Endothelial cell of umbilical vein (primary cell): ENCODE results near the gene OR52E6.

Source experiments
- EZH2 ChIP-seq: IDR thresholded peaks from 2 replicates; pipeline ENCODE4 v1.6.1; 2012; ENCODE audit warnings: borderline replicate concordance, low read depth, mild to moderate bottlenecking, moderate library complexity, low read length, inconsistent platforms; ENCODE audit not compliant: severe bottlenecking
- GATA2 ChIP-seq: IDR thresholded peaks from 2 replicates; pipeline ENCODE4 v1.7.0; 2011; ENCODE audit warnings: low read depth, mild to moderate bottlenecking, moderate library complexity, mixed read lengths, low read length; ENCODE audit not compliant: insufficient read length, insufficient read depth
- MYC ChIP-seq: IDR thresholded peaks from one replicate; pipeline ENCODE4 v1.6.1; 2011; ENCODE audit warnings: mild to moderate bottlenecking, low read depth, low read length
- POLR2A ChIP-seq: IDR thresholded peaks from 2 replicates; pipeline ENCODE4 v1.6.1; 2012; ENCODE audit warnings: low read depth, mild to moderate bottlenecking, control low read depth, low read length
- POLR2AphosphoS5 ChIP-seq: IDR thresholded peaks from 2 replicates; pipeline ENCODE4 v1.6.1; 2012; ENCODE audit warnings: low read depth, mild to moderate bottlenecking, control low read depth, low read length, moderate library complexity; ENCODE audit not compliant: insufficient read depth
- TF ChIP-seq, protein P1 (sequence below), 2 donors: IDR thresholded peaks; 1 replicate in 1 of 2; 2 replicates in 1 of 2; pipeline ENCODE4 v1.5.1; 2011; ENCODE audit warnings: low read length in 2 of 2, mild to moderate bottlenecking in 2 of 2, moderate library complexity in 2 of 2, control low read depth in 1 of 2, inconsistent platforms in 1 of 2, low read depth in 1 of 2; ENCODE audit not compliant: insufficient read depth in 1 of 2; ENCODE audit errors: extremely low read depth in 1 of 2
- TF ChIP-seq, protein P2 (sequence below): IDR thresholded peaks from 2 replicates; pipeline ENCODE4 v1.6.1; 2011; ENCODE audit not compliant: insufficient read depth, insufficient read length

DNA sequence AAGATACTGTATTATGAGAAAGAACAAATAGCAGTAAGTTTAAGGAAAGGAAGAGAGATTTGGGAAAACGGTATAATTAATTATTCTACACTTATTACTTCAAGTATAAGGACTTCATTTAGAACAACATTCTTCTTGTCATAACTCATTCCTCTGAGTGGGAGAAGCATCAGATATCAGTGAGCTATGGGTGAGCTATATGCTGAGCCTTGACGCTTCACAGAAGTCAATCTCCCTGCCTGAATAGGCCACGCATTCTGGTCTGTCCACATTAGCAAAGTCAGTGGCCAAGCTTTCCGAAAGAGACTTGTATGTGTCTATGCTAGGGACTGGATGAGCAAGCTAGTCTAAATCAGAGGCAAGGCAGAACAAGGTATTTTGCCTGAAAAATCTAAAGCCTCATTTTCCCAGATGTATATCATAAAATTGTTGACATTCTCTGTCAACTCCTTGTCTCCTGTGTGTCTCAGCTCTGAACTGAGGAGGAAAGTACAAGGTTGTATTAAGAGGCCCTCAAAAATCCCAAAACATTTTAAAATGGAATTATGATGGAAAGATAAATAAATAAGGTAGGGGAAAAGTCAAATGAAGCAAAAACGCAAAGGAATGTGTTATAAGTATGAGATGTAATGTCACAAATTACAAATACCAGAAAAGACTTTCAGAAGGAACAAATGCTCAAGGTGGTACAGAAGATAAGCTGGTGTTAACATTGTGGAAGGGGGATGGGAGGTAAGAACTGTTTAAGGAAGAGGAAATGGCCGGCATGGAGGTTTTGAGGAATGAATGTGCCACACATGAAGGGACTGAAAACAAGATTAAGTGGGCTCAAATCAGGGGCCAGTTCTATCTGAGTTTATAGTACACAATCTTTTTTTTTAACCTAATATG is 31.5 kb downstream of the OR52E6 start:
- TF ChIP-seq, protein P1, sequence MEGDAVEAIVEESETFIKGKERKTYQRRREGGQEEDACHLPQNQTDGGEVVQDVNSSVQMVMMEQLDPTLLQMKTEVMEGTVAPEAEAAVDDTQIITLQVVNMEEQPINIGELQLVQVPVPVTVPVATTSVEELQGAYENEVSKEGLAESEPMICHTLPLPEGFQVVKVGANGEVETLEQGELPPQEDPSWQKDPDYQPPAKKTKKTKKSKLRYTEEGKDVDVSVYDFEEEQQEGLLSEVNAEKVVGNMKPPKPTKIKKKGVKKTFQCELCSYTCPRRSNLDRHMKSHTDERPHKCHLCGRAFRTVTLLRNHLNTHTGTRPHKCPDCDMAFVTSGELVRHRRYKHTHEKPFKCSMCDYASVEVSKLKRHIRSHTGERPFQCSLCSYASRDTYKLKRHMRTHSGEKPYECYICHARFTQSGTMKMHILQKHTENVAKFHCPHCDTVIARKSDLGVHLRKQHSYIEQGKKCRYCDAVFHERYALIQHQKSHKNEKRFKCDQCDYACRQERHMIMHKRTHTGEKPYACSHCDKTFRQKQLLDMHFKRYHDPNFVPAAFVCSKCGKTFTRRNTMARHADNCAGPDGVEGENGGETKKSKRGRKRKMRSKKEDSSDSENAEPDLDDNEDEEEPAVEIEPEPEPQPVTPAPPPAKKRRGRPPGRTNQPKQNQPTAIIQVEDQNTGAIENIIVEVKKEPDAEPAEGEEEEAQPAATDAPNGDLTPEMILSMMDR (IDR thresholded peaks at IDR 0.05; ENCODE audit: extremely low read depth in 1 of 2, insufficient read depth in 1 of 2, low read depth in 1 of 2, low read length in 2 of 2) = no peak
- TF ChIP-seq POLR2A (no peak), EZH2 (no peak), MYC (no peak), GATA2 (no peak), POLR2AphosphoS5 (no peak)
- TF ChIP-seq, protein P2, sequence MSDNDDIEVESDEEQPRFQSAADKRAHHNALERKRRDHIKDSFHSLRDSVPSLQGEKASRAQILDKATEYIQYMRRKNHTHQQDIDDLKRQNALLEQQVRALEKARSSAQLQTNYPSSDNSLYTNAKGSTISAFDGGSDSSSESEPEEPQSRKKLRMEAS = no peak
